ENCODE results near the gene KCNK2.

DNA sequence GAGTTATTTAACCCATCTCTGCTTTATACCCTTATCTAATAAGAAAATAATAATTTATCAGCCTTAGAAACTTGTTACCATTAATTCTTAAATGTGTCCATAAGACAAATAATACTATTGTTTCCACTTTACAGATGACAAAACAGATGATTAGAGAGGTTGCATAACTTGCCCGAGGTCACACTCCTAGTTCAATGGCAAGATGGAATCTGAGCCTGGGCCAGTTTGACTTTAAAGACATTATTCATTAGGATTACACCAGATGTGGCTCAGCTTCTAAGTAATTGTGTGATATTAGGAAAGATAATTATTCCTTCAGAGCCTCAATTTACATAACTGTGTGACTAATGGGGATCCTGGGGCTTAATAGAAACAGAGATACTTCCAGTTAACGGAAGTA, 42.3 kb upstream of the KCNK2 start:
- TF ChIP-seq, protein P1, sequence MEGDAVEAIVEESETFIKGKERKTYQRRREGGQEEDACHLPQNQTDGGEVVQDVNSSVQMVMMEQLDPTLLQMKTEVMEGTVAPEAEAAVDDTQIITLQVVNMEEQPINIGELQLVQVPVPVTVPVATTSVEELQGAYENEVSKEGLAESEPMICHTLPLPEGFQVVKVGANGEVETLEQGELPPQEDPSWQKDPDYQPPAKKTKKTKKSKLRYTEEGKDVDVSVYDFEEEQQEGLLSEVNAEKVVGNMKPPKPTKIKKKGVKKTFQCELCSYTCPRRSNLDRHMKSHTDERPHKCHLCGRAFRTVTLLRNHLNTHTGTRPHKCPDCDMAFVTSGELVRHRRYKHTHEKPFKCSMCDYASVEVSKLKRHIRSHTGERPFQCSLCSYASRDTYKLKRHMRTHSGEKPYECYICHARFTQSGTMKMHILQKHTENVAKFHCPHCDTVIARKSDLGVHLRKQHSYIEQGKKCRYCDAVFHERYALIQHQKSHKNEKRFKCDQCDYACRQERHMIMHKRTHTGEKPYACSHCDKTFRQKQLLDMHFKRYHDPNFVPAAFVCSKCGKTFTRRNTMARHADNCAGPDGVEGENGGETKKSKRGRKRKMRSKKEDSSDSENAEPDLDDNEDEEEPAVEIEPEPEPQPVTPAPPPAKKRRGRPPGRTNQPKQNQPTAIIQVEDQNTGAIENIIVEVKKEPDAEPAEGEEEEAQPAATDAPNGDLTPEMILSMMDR (conservative IDR thresholded peaks at IDR 0.05 in 1 of 2, IDR thresholded peaks at IDR 0.05 in 1 of 2; ENCODE audit: extremely low read depth in 1 of 2, insufficient read depth in 1 of 2, low read depth in 1 of 2, low read length in 2 of 2), result no peak
- no peak for TF ChIP-seq EZH2 (IDR thresholded peaks at IDR 0.05; ENCODE audit: borderline replicate concordance, low read length)

Measured in mammary epithelial cell (primary cell).